Fibroblast of peridontal ligament (primary cell): ENCODE measurements around the gene SYT14.
"Not testable (repeated sequence)": the region's sequence is repeated elsewhere in the genome, so short reads cannot be mapped to it uniquely, and the experiment has no call there.

ENCODE experiments used
- DNase-seq: peaks from one replicate; pipeline ENCODE4 v3.0.0-alpha.2; 2010; ENCODE audit errors: extremely low read depth

Gene SYT14

GRCh38 chr1:210117198-210117597 is 179.2 kb downstream of the SYT14 start:
- DNase-seq, result no peak

- no peak for DNase-seq
Observed at GRCh38 chr1:210117681-210118170, 179.7 kb downstream of the SYT14 start.

DNA sequence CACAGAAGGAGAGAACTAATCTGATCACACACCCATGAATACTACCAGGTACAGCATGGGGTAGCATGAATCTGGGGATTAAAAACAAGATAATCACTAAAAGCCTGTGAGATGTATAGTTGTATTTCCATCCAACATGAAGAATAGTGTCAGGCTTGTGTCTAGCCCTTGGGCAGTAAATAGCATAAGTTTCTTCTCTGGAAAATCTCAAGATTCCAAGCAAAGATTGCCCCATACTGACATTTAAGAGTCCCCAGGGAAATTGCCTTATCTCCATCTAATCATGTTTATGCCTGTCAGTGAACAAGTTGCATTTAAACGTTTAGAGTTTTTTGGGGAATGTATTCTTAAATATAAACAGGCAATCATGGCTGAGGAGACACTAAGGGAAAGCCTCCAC is 185.4 kb downstream of the SYT14 start:
- DNase-seq, result no peak

DNA sequence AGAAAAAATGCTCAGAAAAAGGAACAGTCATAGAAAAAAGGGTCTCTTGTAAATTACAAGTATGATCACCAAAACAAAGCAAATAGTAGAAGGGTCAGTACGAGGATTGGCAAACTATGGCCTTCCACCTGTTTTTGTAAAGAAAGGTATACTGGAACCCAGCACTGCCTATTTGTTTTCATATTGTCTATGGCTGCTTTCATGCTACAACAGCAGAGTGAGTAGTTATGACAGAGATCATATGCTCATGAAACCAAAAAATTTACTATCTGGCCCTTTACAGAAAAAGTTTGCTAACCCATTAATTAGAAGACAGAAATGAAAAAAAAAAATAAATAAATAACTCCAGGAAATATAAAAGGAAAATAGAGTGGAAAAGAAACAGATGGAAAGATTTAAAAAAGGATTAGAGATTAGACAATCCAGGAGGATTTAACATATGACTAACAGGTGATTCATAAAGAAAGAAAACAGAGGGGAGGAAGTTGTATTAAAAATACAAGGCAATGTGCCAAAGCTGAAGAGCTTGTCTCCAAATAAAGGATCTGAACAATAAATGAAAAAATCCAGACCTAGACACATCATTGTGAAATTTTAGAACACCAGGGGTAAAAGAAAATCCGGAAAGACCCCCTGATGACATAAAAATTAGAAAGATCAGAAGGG is 186.0 kb downstream of the SYT14 start:
- peak; percentile 48 for DNase-seq

DNA sequence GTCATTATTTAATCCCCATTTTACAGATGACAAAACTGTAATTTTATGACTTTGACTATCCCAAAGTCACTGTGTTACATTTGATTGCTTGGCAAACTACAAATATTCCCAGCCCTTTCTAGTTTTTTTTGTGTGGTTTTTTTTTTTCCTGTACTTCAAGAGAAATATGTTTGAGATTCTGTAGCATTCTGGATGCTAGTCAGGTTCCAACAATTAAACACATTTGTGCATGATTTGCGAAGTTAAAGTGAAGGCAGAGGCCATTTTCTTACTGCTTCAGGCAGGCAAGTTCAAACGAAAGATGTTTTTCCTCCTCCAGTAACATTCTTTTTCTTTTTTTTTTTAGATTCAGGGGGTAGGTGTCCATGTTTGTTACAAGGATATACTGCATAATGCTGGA is 186.7 kb downstream of the SYT14 start:
- peak; percentile 22 for DNase-seq

GRCh38 chr1:210125143-210125542 is 187.1 kb downstream of the SYT14 start:
- peak; percentile 31 for DNase-seq

- no peak for DNase-seq
Observed at GRCh38 chr1:210129092-210129491, 191.1 kb downstream of the SYT14 start.

DNA sequence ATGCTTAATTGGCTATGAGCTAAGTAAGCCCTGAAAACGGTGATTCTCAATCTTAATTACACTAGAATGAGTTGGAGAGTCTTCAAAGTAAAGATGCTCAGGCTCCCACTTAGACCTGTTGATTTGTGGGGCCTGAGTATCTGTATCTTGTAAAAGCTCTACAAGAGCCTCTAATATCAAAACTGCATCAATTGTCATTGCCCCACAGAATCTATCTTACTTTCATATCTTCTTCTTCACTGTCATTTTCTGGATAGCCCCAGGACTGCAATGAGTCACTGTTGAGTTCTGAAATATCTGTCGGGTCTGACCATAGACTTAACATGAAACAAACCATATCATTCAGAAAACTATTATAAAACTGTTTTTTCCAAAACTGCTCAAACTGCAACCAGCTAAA is 191.7 kb downstream of the SYT14 start:
- no peak for DNase-seq

- peak; percentile 64 for DNase-seq
Observed at GRCh38 chr1:210132582-210132981, 194.6 kb downstream of the SYT14 start.

- peak; percentile 90 for DNase-seq
Observed at GRCh38 chr1:210143465-210144062, 205.5 kb downstream of the SYT14 start.

DNA sequence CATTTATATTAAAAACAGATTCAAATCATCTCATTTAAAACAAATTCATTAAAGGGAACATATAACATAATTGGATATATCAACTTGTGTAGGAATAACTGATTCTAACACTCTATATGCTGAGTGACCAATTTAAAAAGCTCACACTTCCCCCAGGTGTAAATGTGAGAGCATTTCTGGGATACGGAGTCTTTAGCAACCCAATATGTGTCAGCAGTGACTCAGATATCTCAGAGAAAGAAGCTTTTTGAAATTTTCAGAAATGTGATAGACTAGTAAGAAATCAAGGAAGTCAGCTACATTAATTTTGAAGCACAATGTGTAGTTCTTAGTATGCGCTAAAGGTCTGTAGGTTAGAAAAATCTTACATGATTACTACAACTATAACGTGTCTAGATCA is 206.7 kb downstream of the SYT14 start:
- no peak for DNase-seq

DNA sequence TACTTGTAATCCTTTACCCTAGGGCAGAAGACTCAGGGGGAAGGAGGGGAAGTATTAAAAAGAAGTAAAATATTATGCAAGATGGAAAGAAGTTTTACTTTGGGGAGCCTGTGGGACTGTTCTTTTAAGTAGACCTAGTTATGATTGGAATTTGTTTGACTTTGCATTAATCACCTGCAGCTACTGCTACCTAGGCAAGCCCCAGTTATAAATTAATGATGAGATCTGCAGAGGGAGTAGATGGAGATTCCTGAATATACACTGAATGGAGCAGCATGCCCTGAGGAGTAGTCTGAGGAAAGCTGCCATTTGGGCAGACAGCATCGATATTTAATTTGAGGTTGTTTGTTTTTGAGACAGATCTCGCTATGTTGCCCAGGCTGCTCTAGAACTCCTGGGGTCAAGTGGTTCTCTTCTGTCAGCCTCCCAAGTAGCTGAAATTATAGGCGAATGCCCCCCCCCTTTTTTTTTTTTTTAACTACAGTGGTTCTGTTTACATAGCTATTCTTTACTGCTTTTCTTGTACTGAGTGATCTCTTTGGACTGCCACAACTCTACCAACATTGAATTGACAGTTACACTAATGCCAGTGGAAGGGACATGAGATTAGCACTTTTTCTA is 213.1 kb downstream of the SYT14 start:
- no peak for DNase-seq

GRCh38 chr1:210159211-210159610 is 221.2 kb downstream of the SYT14 start:
- DNase-seq, result no peak

- DNase-seq, result no peak
Observed at GRCh38 chr1:210170220-210170619, 232.2 kb downstream of the SYT14 start.

GRCh38 chr1:210174133-210174532 is 236.1 kb downstream of the SYT14 start:
- DNase-seq, result no peak

DNA sequence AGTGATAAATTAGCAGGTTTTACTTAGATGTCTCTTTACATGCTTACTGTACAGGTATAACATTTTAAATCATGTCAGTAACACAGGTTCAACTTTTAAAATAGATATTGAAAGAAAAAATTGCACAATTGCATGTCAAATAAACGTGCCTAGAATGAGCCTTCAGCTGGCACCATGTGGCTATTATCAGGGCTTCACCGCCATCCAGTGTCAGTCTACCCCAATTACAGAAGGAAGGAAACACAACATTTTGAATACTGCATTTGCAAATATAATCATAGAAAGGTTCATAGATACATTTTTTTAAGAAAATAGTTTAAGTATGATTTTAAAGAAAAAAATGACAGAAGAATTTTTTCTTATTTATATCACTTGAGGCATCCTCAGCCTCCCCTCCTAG is 247.0 kb downstream of the SYT14 start:
- no peak for DNase-seq

- peak; percentile 35 for DNase-seq
Observed at GRCh38 chr1:210187849-210188606, 250.0 kb downstream of the SYT14 start.

DNA sequence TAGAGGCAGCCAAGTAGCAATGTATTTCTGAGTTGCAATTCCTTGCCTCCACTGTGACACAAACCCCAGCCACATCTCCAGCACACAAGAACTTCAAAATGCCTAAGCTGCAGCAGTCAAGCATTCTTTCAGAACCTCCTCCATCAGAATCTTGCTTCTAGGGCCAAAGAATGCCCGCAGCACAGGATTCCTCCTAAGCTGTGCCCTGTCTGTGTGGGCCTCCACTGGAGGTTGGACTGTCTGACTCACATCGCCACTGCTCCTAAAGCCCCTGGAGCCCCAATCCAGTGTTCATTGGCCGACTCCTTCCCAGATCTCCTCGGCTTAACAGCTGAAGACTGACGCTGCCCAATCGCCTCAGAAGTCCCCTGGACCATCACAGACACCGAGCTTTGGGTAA is 251.4 kb downstream of the SYT14 start:
- no peak for DNase-seq

GRCh38 chr1:210195635-210196160 is 257.7 kb downstream of the SYT14 start:
- no peak for DNase-seq

- DNase-seq, result not testable (repeated sequence)
Observed at GRCh38 chr1:210196266-210196665, 258.2 kb downstream of the SYT14 start.

- DNase-seq, result no peak
Observed at GRCh38 chr1:210198840-210199239, 260.8 kb downstream of the SYT14 start.

- DNase-seq, result peak; percentile 15
Observed at GRCh38 chr1:210200124-210200736, 262.2 kb downstream of the SYT14 start.
